ENCODE results near the gene CPA5. TPM values are rescaled to one million over a fixed set of nuclear protein-coding genes. Genes with fewer than 3 reads are reported as not detected.
"Not testable (repeated sequence)": the region's sequence is repeated elsewhere in the genome, so short reads cannot be mapped to it uniquely, and the experiment has no call there.

CPA5 gene
- total RNA-seq, 2 experiments from 2014 or later: 3.5 to 3.6 TPM

- Mint-ChIP-seq H3K4me1 (peaks cover 2% of the 10 kb centered on the region), H3K9me3 (peaks cover 1% of the 10 kb centered on the region), H3K36me3 (no peaks in the 10 kb centered on the region), H3K27ac (no peak overlapping the region), H3K27me3 (no peaks in the 10 kb centered on the region), H3K4me3 (no peak overlapping the region)
- DNase-seq: no peak
These were observed 25.1 kb upstream of the CPA5 start for GRCh38 chr7:130319541-130319940.

- H3K27ac Mint-ChIP-seq, H3K36me3 Mint-ChIP-seq, DNase-seq: not testable (repeated sequence)
These were observed 22.9 kb upstream of the CPA5 start for GRCh38 chr7:130321542-130322229.

GRCh38 chr7:130322615-130323014 is 22.0 kb upstream of the CPA5 start:
- no peaks in the 10 kb centered on the region for H3K27me3 Mint-ChIP-seq
- peaks cover 1% of the 10 kb centered on the region for H3K9me3 Mint-ChIP-seq
- H3K4me1 Mint-ChIP-seq: peaks cover 2% of the 10 kb centered on the region
- no peaks in the 10 kb centered on the region for H3K36me3 Mint-ChIP-seq
- no peak for DNase-seq
- no peak overlapping the region for H3K27ac Mint-ChIP-seq
- no peak overlapping the region for H3K4me3 Mint-ChIP-seq

More at GRCh38 chr7:130321542-130322229, 22.9 kb upstream of the CPA5 start:
- not testable (repeated sequence) for H3K4me3 Mint-ChIP-seq, H3K4me1 Mint-ChIP-seq, H3K9me3 Mint-ChIP-seq, H3K27me3 Mint-ChIP-seq

- no peaks in the 10 kb centered on the region for H3K27me3 Mint-ChIP-seq
- H3K4me1 Mint-ChIP-seq: peaks cover 2% of the 10 kb centered on the region
- no peak overlapping the region for H3K4me3 Mint-ChIP-seq
- H3K9me3 Mint-ChIP-seq: peaks cover 1% of the 10 kb centered on the region
- no peak for DNase-seq
- H3K27ac Mint-ChIP-seq: no peak overlapping the region
- H3K36me3 Mint-ChIP-seq: no peaks in the 10 kb centered on the region
These were observed 20.2 kb upstream of the CPA5 start for GRCh38 chr7:130324306-130324943.

GRCh38 chr7:130329681-130330080 is 14.9 kb upstream of the CPA5 start:
- Mint-ChIP-seq H3K4me1 (peaks cover 4% of the 10 kb centered on the region), H3K36me3 (no peaks in the 10 kb centered on the region), H3K27ac (no peak overlapping the region), H3K27me3 (no peaks in the 10 kb centered on the region), H3K9me3 (no peaks in the 10 kb centered on the region), H3K4me3 (no peak overlapping the region)
- no peak for DNase-seq

GRCh38 chr7:130332259-130333053 is 12.2 kb upstream of the CPA5 start:
- H3K4me1 Mint-ChIP-seq: peaks cover 4% of the 10 kb centered on the region
- no peaks in the 10 kb centered on the region for H3K27me3 Mint-ChIP-seq
- no peak overlapping the region for H3K27ac Mint-ChIP-seq
- no peak for DNase-seq
- no peaks in the 10 kb centered on the region for H3K9me3 Mint-ChIP-seq
- no peaks in the 10 kb centered on the region for H3K36me3 Mint-ChIP-seq
- H3K4me3 Mint-ChIP-seq: no peak overlapping the region

- Mint-ChIP-seq H3K27ac (no peak overlapping the region), H3K4me1 (peaks cover 4% of the 10 kb centered on the region), H3K4me3 (no peak overlapping the region), H3K36me3 (no peaks in the 10 kb centered on the region), H3K27me3 (no peaks in the 10 kb centered on the region), H3K9me3 (no peaks in the 10 kb centered on the region)
- no peak for DNase-seq
These were observed 10.8 kb upstream of the CPA5 start for GRCh38 chr7:130333832-130334231.

- H3K27ac Mint-ChIP-seq: no peak overlapping the region
- no peak overlapping the region for H3K4me3 Mint-ChIP-seq
- H3K9me3 Mint-ChIP-seq: no peaks in the 10 kb centered on the region
- peaks cover 4% of the 10 kb centered on the region for H3K4me1 Mint-ChIP-seq
- no peak for DNase-seq
- H3K36me3 Mint-ChIP-seq: no peaks in the 10 kb centered on the region
- H3K27me3 Mint-ChIP-seq: no peaks in the 10 kb centered on the region
These were observed 10.3 kb upstream of the CPA5 start for GRCh38 chr7:130334274-130334673.

GRCh38 chr7:130337410-130337971 is 7.1 kb upstream of the CPA5 start:
- peaks cover 4% of the 10 kb centered on the region for H3K4me1 Mint-ChIP-seq
- H3K9me3 Mint-ChIP-seq: no peaks in the 10 kb centered on the region
- no peak overlapping the region for H3K27ac Mint-ChIP-seq
- H3K27me3 Mint-ChIP-seq: no peaks in the 10 kb centered on the region
- DNase-seq: no peak
- no peaks in the 10 kb centered on the region for H3K36me3 Mint-ChIP-seq
- no peak overlapping the region for H3K4me3 Mint-ChIP-seq

- Mint-ChIP-seq H3K9me3 (no peaks in the 10 kb centered on the region), H3K4me1 (peaks cover 4% of the 10 kb centered on the region), H3K27ac (no peak overlapping the region), H3K36me3 (no peaks in the 10 kb centered on the region), H3K27me3 (no peaks in the 10 kb centered on the region), H3K4me3 (no peak overlapping the region)
- DNase-seq: no peak
These were observed 6.4 kb upstream of the CPA5 start for GRCh38 chr7:130338233-130338632.

- H3K4me3 Mint-ChIP-seq: no peak overlapping the region
- H3K36me3 Mint-ChIP-seq: no peaks in the 10 kb centered on the region
- no peak for DNase-seq
- H3K27me3 Mint-ChIP-seq: no peaks in the 10 kb centered on the region
- H3K4me1 Mint-ChIP-seq: no peaks in the 10 kb centered on the region
- H3K9me3 Mint-ChIP-seq: no peaks in the 10 kb centered on the region
- no peak overlapping the region for H3K27ac Mint-ChIP-seq
These were observed 2.7 kb upstream of the CPA5 start for GRCh38 chr7:130341882-130342281.

- DNase-seq: no peak
- H3K27me3 Mint-ChIP-seq: no peaks in the 10 kb centered on the region
- H3K36me3 Mint-ChIP-seq: no peaks in the 10 kb centered on the region
- no peaks in the 10 kb centered on the region for H3K9me3 Mint-ChIP-seq
- no peaks in the 10 kb centered on the region for H3K4me1 Mint-ChIP-seq
- no peak overlapping the region for H3K27ac Mint-ChIP-seq
- no peak overlapping the region for H3K4me3 Mint-ChIP-seq
These were observed 1.8 kb upstream of the CPA5 start for GRCh38 chr7:130342701-130343380.

GRCh38 chr7:130345136-130345535 is 520 bp downstream of the CPA5 start:
- no peaks in the 10 kb centered on the region for H3K27me3 Mint-ChIP-seq

GRCh38 chr7:130345725-130346124 is 1.1 kb downstream of the CPA5 start:
- Mint-ChIP-seq H3K36me3 (no peaks in the 10 kb centered on the region), H3K27me3 (no peaks in the 10 kb centered on the region), H3K4me1 (peaks cover 10% of the 10 kb centered on the region), H3K27ac (no peak overlapping the region), H3K9me3 (no peaks in the 10 kb centered on the region), H3K4me3 (no peak overlapping the region)
- no peak for DNase-seq

More at GRCh38 chr7:130345136-130345535, 520 bp downstream of the CPA5 start:
- Mint-ChIP-seq H3K4me3 (no peak overlapping the region), H3K4me1 (peaks cover 4% of the 10 kb centered on the region), H3K9me3 (no peaks in the 10 kb centered on the region), H3K27ac (no peak overlapping the region), H3K36me3 (no peaks in the 10 kb centered on the region)
- DNase-seq: no peak

All from activated naive CD8-positive, alpha-beta T cell treated with anti-CD3 and anti-CD28 coated beads for 36 hours (primary cell).